Pancreas (tissue), 10 donors: ENCODE data around the gene RAB12. TPM values are rescaled to one million over a fixed set of nuclear protein-coding genes. Genes with fewer than 3 reads are reported as not detected.

Experiments used
- ATAC-seq, 4 donors: fragments of 200-7000 bp; cut with Tn5 transposase; one replicate each; pipeline versions ENCODE4 v1.8.0 to v1.9.1; 2020; ENCODE audit warnings: mild to moderate bottlenecking in 4 of 4, moderate library complexity in 4 of 4
- DNase-seq, 6 donors: peaks; one replicate each; pipeline ENCODE4 v3.0.0-alpha.2; 2020
- FAIRE-seq: peaks from 2 replicates; lab custom pipeline; 2012; peaks lifted over from hg19 to GRCh38; lab: Jason Lieb, UNC
- H3K27ac ChIP-seq, 4 donors: fragments of 200-600 bp; sonication (generic); 1 replicate in 3 of 4; 2 replicates in 1 of 4; pipeline versions ENCODE4 v1.5.0 to v1.8.0; 2020
- H3K27me3 ChIP-seq, 4 donors: fragments of 200-600 bp; one replicate each; pipeline ENCODE4 v1.8.0; 2021
- H3K36me3 ChIP-seq, 3 donors: fragments of 200-600 bp; sonication (generic) in 1 of 3; one replicate each; pipeline versions ENCODE4 v1.5.0 to v1.8.0; 2020 to 2021
- H3K4me1 ChIP-seq, 3 donors: fragments of 200-600 bp; one replicate each; pipeline ENCODE4 v1.8.0; 2021
- H3K4me3 ChIP-seq, 4 donors: fragments of 200-600 bp; sonication (generic) in 2 of 4; one replicate each; pipeline versions ENCODE4 v1.5.0 to v1.8.0; 2020 to 2021
- H3K9me3 ChIP-seq, 4 donors: fragments of 200-600 bp; one replicate each; pipeline ENCODE4 v1.8.0; 2021
- CTCF ChIP-seq, 4 donors: fragments of 200-600 bp; sonication (generic) in 3 of 4; IDR thresholded peaks; one replicate each; pipeline versions ENCODE4 v1.5.0 to v1.8.0; 2021; ENCODE audit warnings: antibody characterized with exemption in 4 of 4
- WGBS, 2 donors: extraction: QIAGEN DNeasy Blood & Tissue Kit; methylation state at CpG; one replicate each; pipeline ENCODE4 v1.1.7; 2013; 5-methylcytosine and 5-hydroxymethylcytosine counted together
- intact Hi-C, 3 donors: fragments of 100-400 bp; cut with DNase I; formaldehyde crosslinking; loops; one replicate each; pipeline versions ENCODE4 v1.11.1 to v1.14.2; 2022
- polyA plus RNA-seq, 2 donors: library from polyadenylated mRNA; stranded (reverse); fragments of 200-250 nt; gene quantifications; one replicate each; pipeline ENCODE4 v1.2.3, GENCODE V29; 2013
- total RNA-seq, 6 donors: library from RNA; stranded (reverse); fragmentation: NEBNext Ultra II Directional in 4 of 6; extraction: Animal tissue kit (Norgen Biotek cat#: 25700) in 4 of 6; gene quantifications; one replicate each; pipeline versions ENCODE4 v1.2.1 to v1.2.4, GENCODE V29; 2021 to 2023
- donor health status: healthy with polysubstance abuse.
- donor health status: DM: no; HTN: no; CAD: no; lungs with moderate emphysema.
- donor health status: DM: no; HTN: no; CAD: no.
- donor health status: control.
- donor health status: control.
- donor health status: Bipolar disorder and iron deficiency.
- donor health status: DM: yes; HTN: yes; CAD: no.
- donor health status: DM: no; HTN: no; CAD: no.
- donor health status: DM: no; HTN: no; CAD: no.
- donor health status: DM: yes; HTN: yes; CAD: no.

RAB12 gene
- total and polyA plus RNA-seq, 8 donors, result 7.1 to 23.2 (median 11.9) TPM

GRCh38 chr18:8627540-8627939 lies 18.3 kb downstream of the RAB12 start:
- TF ChIP-seq CTCF (IDR thresholded peaks at IDR 0.05), result no peak
- DNase-seq, result no peak
- no peak for FAIRE-seq
- Histone ChIP-seq H3K27ac (no peak overlapping the region), H3K4me3 (no peak overlapping the region), H3K9me3 (no peaks in the 10 kb centered on the region), H3K27me3 (no peaks in the 10 kb centered on the region), H3K4me1 (peaks cover 0 to 3% (median 0%) of the 10 kb centered on the region in 3 donors), H3K36me3 (no peaks in the 10 kb centered on the region)
- intact Hi-C loops, result no loop called here
- ATAC-seq, result no peak
- WGBS, 2 donors, result 72 to 73% methylated on average over 4 of the region's 4 CpGs

GRCh38 chr18:8629602-8630001 lies 20.4 kb downstream of the RAB12 start:
- no peak for TF ChIP-seq CTCF (IDR thresholded peaks at IDR 0.05)
- 97 to 99% methylated on average over 3 of the region's 3 CpGs for WGBS, 2 donors
- Histone ChIP-seq H3K4me3 (no peak overlapping the region), H3K36me3 (peaks cover 0 to 10% (median 0%) of the 10 kb centered on the region in 3 donors), H3K27me3 (no peaks in the 10 kb centered on the region), H3K4me1 (no peaks in the 10 kb centered on the region), H3K9me3 (no peaks in the 10 kb centered on the region), H3K27ac (no peak overlapping the region)
- intact Hi-C loops, result no loop called here
- DNase-seq, result no peak
- no peak for ATAC-seq
- no peak for FAIRE-seq

- WGBS, 2 donors, result 81 to 84% methylated on average over 2 of the region's 2 CpGs
- H3K4me1 ChIP-seq, result no peaks in the 10 kb centered on the region
- no peak for ATAC-seq
- H3K4me3 ChIP-seq, result no peak overlapping the region
- no peak overlapping the region for H3K27ac ChIP-seq
- no peak for FAIRE-seq
- DNase-seq, result no peak
- intact Hi-C loops, result no loop called here
- no peaks in the 10 kb centered on the region for H3K9me3 ChIP-seq
- no peak for TF ChIP-seq CTCF (IDR thresholded peaks at IDR 0.05)
- peaks cover 0 to 18% (median 0%) of the 10 kb centered on the region in 3 donors for H3K36me3 ChIP-seq
- H3K27me3 ChIP-seq, result no peaks in the 10 kb centered on the region
Observed at GRCh38 chr18:8630546-8630945, 21.3 kb downstream of the RAB12 start.

- TF ChIP-seq CTCF (IDR thresholded peaks at IDR 0.05), result no peak
- FAIRE-seq (no peak), DNase-seq (no peak), ATAC-seq (no peak)
- no peak overlapping the region for H3K4me3 ChIP-seq
- peaks cover 0 to 25% (median 0%) of the 10 kb centered on the region in 3 donors for H3K36me3 ChIP-seq
- H3K27ac ChIP-seq, result no peak overlapping the region
- no peaks in the 10 kb centered on the region for H3K4me1 ChIP-seq
- H3K27me3 ChIP-seq, result no peaks in the 10 kb centered on the region
- intact Hi-C loops, result no loop called here
- WGBS, 2 donors, result 96 to 98% methylated on average over 5 of the region's 5 CpGs
- H3K9me3 ChIP-seq, result no peaks in the 10 kb centered on the region
Observed at GRCh38 chr18:8631265-8631664, 22.0 kb downstream of the RAB12 start.

- no peak for TF ChIP-seq CTCF (IDR thresholded peaks at IDR 0.05)
- Histone ChIP-seq H3K36me3 (peaks cover 0 to 27% (median 0%) of the 10 kb centered on the region in 3 donors), H3K4me1 (no peaks in the 10 kb centered on the region), H3K27me3 (no peaks in the 10 kb centered on the region), H3K9me3 (no peaks in the 10 kb centered on the region), H3K4me3 (no peak overlapping the region), H3K27ac (no peak overlapping the region)
- intact Hi-C loops, result no loop called here
- ATAC-seq (no peak), FAIRE-seq (no peak), DNase-seq (no peak)
- 98 to 100% methylated on average over 4 of the region's 4 CpGs for WGBS, 2 donors
Observed at GRCh38 chr18:8632386-8632785, 23.1 kb downstream of the RAB12 start.
